ELR (cell line): ENCODE data around the gene NAV2.

ENCODE experiments used
- DNase-seq: peaks from one replicate; pipeline ENCODE4 v3.0.0-alpha.2; 2015; ENCODE audit warnings: low read depth

Gene NAV2

GRCh38 chr11:20160425-20161229, 448.0 kb downstream of the NAV2 start, which contains the start of gene DBX1:
Gene DBX1 (minus strand): TSS chr11:20160475. CDS start chr11:20160324, 151 bp downstream.
- no peak for DNase-seq

GRCh38 chr11:20161230-20161918, 448.7 kb downstream of the NAV2 start:
- peak; percentile 27 for DNase-seq

GRCh38 chr11:20161923-20162744, 449.5 kb downstream of the NAV2 start:
- DNase-seq = no peak

GRCh38 chr11:20162824-20163782, 450.5 kb downstream of the NAV2 start:
- DNase-seq = peak; percentile 53

- DNase-seq = no peak
These were observed 451.3 kb downstream of the NAV2 start for GRCh38 chr11:20163783-20164481.
